Suppressor macrophage treated with lipopolysaccharide for 4 hours (primary cell): ENCODE data around the gene OR13C8.

Experiments
- DNase-seq: peaks from one replicate; pipeline ENCODE4 v3.0.0-alpha.2; 2020

OR13C8 gene

GRCh38 chr9:104617418-104617817, 48.5 kb downstream of the OR13C8 start:
- no peak for DNase-seq

GRCh38 chr9:104618104-104618503, 49.1 kb downstream of the OR13C8 start, which contains the start of gene OR13C9:
OR13C9 (minus strand) TSS chr9:104618204; CDS start chr9:104618204, 0 bp downstream.
- DNase-seq: no peak
